Right lobe of liver (tissue), 6 donors: ENCODE measurements around the gene AGGF1. TPM values are rescaled to one million over a fixed set of nuclear protein-coding genes. Genes with fewer than 3 reads are reported as not detected.

Experiments
- ATAC-seq, 4 donors: fragments of 200-7000 bp; cut with Tn5 transposase; one replicate each; pipeline ENCODE4 v1.9.1; 2020; ENCODE audit warnings: mild to moderate bottlenecking in 4 of 4, moderate library complexity in 4 of 4
- DNase-seq, 3 donors: peaks; one replicate each; pipeline ENCODE4 v3.0.0-alpha.2; 2020
- H3K27ac ChIP-seq, 3 donors: fragments of 200-600 bp; one replicate each; pipeline ENCODE4 v1.8.0; 2022
- H3K27me3 ChIP-seq, 2 donors: fragments of 200-600 bp; one replicate each; pipeline ENCODE4 v1.8.0; 2022
- H3K36me3 ChIP-seq, 4 donors: fragments of 200-600 bp; sonication (generic) in 1 of 4; one replicate each; pipeline versions ENCODE4 v1.5.1 to v1.8.0; 2017 to 2022; ENCODE audit warnings: control low read depth in 1 of 4
- H3K4me1 ChIP-seq, 4 donors: fragments of 200-600 bp; sonication (generic) in 1 of 4; one replicate each; pipeline versions ENCODE4 v1.5.1 to v1.8.0; 2017 to 2022; ENCODE audit warnings: control low read depth in 1 of 4
- H3K4me3 ChIP-seq, 3 donors: fragments of 200-600 bp; one replicate each; pipeline ENCODE4 v1.8.0; 2022
- H3K9me3 ChIP-seq, 4 donors: fragments of 200-600 bp; sonication (generic) in 1 of 4; one replicate each; pipeline versions ENCODE4 v1.5.1 to v1.8.0; 2017 to 2022; ENCODE audit warnings: control low read depth in 1 of 4
- POLR2A ChIP-seq: fragments of 450-650 bp; IDR thresholded peaks from one replicate; pipeline ENCODE4 v1.6.1; 2017; ENCODE audit warnings: antibody characterized with exemption, mild to moderate bottlenecking
- WGBS: methylation state at CpG from one replicate; pipeline ENCODE4 v1.1.6; 2018; ENCODE audit warnings: low coverage, low lambda C conversion rate; ENCODE audit not compliant: insufficient coverage; ENCODE audit errors: missing lambda C conversion rate; 5-methylcytosine and 5-hydroxymethylcytosine counted together
- intact Hi-C, 2 donors: fragments of 100-400 bp; cut with DNase I; formaldehyde crosslinking; loops; one replicate each; pipeline versions ENCODE4 v1.11.2 to v1.14.1; 2022
- total RNA-seq, 6 experiments: library from RNA; depleted of rRNA in 2 of 6; stranded (reverse); fragments of >200 nt in 2 of 6; fragmentation: NEBNext Ultra II Directional in 3 of 6; extraction: Animal tissue kit (Norgen Biotek cat#: 25700) in 3 of 6; gene quantifications; one replicate each; pipeline versions ENCODE4 v1.1.0 to v1.2.4, GENCODE V29; 2016 to 2023
- TF ChIP-seq, protein P1 (sequence below), 4 donors: fragments of 200-600 bp in 3 of 4; fragments of 450-650 bp in 1 of 4; IDR thresholded peaks; one replicate each; pipeline versions ENCODE4 v1.5.1 to v1.8.0; 2016 to 2022; ENCODE audit warnings: antibody characterized with exemption in 4 of 4, mild to moderate bottlenecking in 2 of 4
- donor health status: DM: no; HTN: yes; CAD: no.
- donor health status: DM: no; HTN: no; CAD: no.
- donor health status: DM: no; HTN: no; CAD: no.
- donor health status: DM: no; HTN: yes; CAD: no.
- donor health status: DM: no; HTN: yes; CAD: no.

Gene AGGF1
- total RNA-seq, 6 experiments from 2014 or later: 9.1 to 15.3 (median 11.4) TPM

GRCh38 chr5:77083088-77083487 is 52.9 kb downstream of the AGGF1 start:
- intact Hi-C loops: no loop called here
- H3K27me3 ChIP-seq: no peaks in the 10 kb centered on the region
- peaks cover 0 to 7% (median 2%) of the 10 kb centered on the region in 4 donors for H3K4me1 ChIP-seq
- 93% methylated on average over 2 of the region's 6 CpGs for WGBS
- H3K4me3 ChIP-seq: no peak overlapping the region
- no peak for TF ChIP-seq POLR2A
- TF ChIP-seq, protein P1, sequence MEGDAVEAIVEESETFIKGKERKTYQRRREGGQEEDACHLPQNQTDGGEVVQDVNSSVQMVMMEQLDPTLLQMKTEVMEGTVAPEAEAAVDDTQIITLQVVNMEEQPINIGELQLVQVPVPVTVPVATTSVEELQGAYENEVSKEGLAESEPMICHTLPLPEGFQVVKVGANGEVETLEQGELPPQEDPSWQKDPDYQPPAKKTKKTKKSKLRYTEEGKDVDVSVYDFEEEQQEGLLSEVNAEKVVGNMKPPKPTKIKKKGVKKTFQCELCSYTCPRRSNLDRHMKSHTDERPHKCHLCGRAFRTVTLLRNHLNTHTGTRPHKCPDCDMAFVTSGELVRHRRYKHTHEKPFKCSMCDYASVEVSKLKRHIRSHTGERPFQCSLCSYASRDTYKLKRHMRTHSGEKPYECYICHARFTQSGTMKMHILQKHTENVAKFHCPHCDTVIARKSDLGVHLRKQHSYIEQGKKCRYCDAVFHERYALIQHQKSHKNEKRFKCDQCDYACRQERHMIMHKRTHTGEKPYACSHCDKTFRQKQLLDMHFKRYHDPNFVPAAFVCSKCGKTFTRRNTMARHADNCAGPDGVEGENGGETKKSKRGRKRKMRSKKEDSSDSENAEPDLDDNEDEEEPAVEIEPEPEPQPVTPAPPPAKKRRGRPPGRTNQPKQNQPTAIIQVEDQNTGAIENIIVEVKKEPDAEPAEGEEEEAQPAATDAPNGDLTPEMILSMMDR (IDR thresholded peaks at IDR 0.05): no peak
- ATAC-seq (no peak), DNase-seq (no peak)
- H3K36me3 ChIP-seq: no peaks in the 10 kb centered on the region
- H3K9me3 ChIP-seq: no peaks in the 10 kb centered on the region
- no peak overlapping the region for H3K27ac ChIP-seq

GRCh38 chr5:77086368-77086688 is 56.1 kb downstream of the AGGF1 start:
- Histone ChIP-seq H3K4me3 (peak overlapping the region; percentile 59 to 82 (median 81)), H3K27me3 (no peaks in the 10 kb centered on the region), H3K36me3 (no peaks in the 10 kb centered on the region), H3K4me1 (peaks cover 0 to 8% (median 2%) of the 10 kb centered on the region in 4 donors), H3K9me3 (no peaks in the 10 kb centered on the region), H3K27ac (peak overlapping the region; percentile 88 to 99 (median 98))
- no peak for DNase-seq
- 1% methylated on average over 6 of the region's 6 CpGs for WGBS
- ATAC-seq: no peak
- TF ChIP-seq, protein P1 (IDR thresholded peaks at IDR 0.05): no peak
- no peak for TF ChIP-seq POLR2A
- intact Hi-C loops: no loop called here

GRCh38 chr5:77086689-77087483 is 56.7 kb downstream of the AGGF1 start, which contains the start of gene ZBED3:
TSS of gene ZBED3 (minus strand) at chr5:77087285. CDS start at chr5:77077878, 9,407 bp downstream.
- Histone ChIP-seq H3K4me3 (peak within 1 kb of the TSS; percentile 59 to 82 (median 81)), H3K36me3 (no peaks in the 10 kb centered on the region), H3K4me1 (peaks cover 0 to 8% (median 2%) of the 10 kb centered on the region in 4 donors), H3K27ac (peak within 1 kb of the TSS; percentile 88 to 99 (median 98)), H3K27me3 (no peaks in the 10 kb centered on the region), H3K9me3 (no peaks in the 10 kb centered on the region)
- no peak for TF ChIP-seq POLR2A
- TF ChIP-seq, protein P1 (IDR thresholded peaks at IDR 0.05): peak in 3 of 4 donors; percentile 5 to 19 (median 15)
- intact Hi-C loops: no loop called here
- DNase-seq (peak; percentile 63 to 93 (median 92)), ATAC-seq (peak; percentile 66 to 83 (median 81))
- whole genome bisulfite sequencing: under 1% methylated on average over 29 of the region's 63 CpGs

GRCh38 chr5:77087484-77088261 is 57.5 kb downstream of the AGGF1 start:
- ATAC-seq (peak; percentile 76 to 82 (median 78)), DNase-seq (peak; percentile 41 to 87 (median 69))
- WGBS: 9% methylated on average over 9 of the region's 16 CpGs
- Histone ChIP-seq H3K36me3 (no peaks in the 10 kb centered on the region), H3K9me3 (no peaks in the 10 kb centered on the region), H3K4me3 (peak overlapping the region; percentile 59 to 82 (median 81)), H3K27ac (peak overlapping the region; percentile 88 to 99 (median 98)), H3K4me1 (peaks cover 0 to 8% (median 2%) of the 10 kb centered on the region in 4 donors), H3K27me3 (no peaks in the 10 kb centered on the region)
- intact Hi-C loops: no loop called here
- TF ChIP-seq POLR2A: no peak
- TF ChIP-seq, protein P1 (IDR thresholded peaks at IDR 0.05): no peak
